ENCODE results near the gene CD93.

CD93 gene

GRCh38 chr20:23039885-23040508, 46.1 kb downstream of the CD93 start:
- Mint-ChIP-seq H3K27ac (no peak overlapping the region), H3K36me3 (no peaks in the 10 kb centered on the region), H3K4me3 (no peak overlapping the region), H3K4me1 (no peaks in the 10 kb centered on the region), H3K9me3 (no peaks in the 10 kb centered on the region), H3K27me3 (peaks cover 19% of the 10 kb centered on the region)
- CTCF ChIA-PET, result no interaction called here
- no peak for DNase-seq

GRCh38 chr20:23039136-23039875, 46.8 kb downstream of the CD93 start:
- H3K4me1 Mint-ChIP-seq, result no peaks in the 10 kb centered on the region
- DNase-seq, result no peak
- H3K4me3 Mint-ChIP-seq, result no peak overlapping the region
- CTCF ChIA-PET, result no interaction called here
- H3K36me3 Mint-ChIP-seq, result no peaks in the 10 kb centered on the region
- no peak overlapping the region for H3K27ac Mint-ChIP-seq
- H3K27me3 Mint-ChIP-seq, result peaks cover 21% of the 10 kb centered on the region
- no peaks in the 10 kb centered on the region for H3K9me3 Mint-ChIP-seq

- CTCF ChIA-PET, result no interaction called here
- no peaks in the 10 kb centered on the region for H3K4me1 Mint-ChIP-seq
- H3K4me3 Mint-ChIP-seq, result no peak overlapping the region
- no peaks in the 10 kb centered on the region for H3K36me3 Mint-ChIP-seq
- H3K27me3 Mint-ChIP-seq, result peaks cover 32% of the 10 kb centered on the region
- no peak for DNase-seq
- H3K27ac Mint-ChIP-seq, result no peak overlapping the region
- H3K9me3 Mint-ChIP-seq, result no peaks in the 10 kb centered on the region
These were observed 49.1 kb downstream of the CD93 start for GRCh38 chr20:23037017-23037481.

GRCh38 chr20:23036371-23036770, 49.8 kb downstream of the CD93 start:
- Mint-ChIP-seq H3K4me1 (no peaks in the 10 kb centered on the region), H3K36me3 (no peaks in the 10 kb centered on the region), H3K9me3 (no peaks in the 10 kb centered on the region), H3K27me3 (peaks cover 29% of the 10 kb centered on the region), H3K4me3 (no peak overlapping the region), H3K27ac (no peak overlapping the region)
- DNase-seq, result no peak
- CTCF ChIA-PET, result no interaction called here

- H3K27ac Mint-ChIP-seq, result no peak overlapping the region
- H3K4me3 Mint-ChIP-seq, result no peak overlapping the region
- H3K9me3 Mint-ChIP-seq, result no peaks in the 10 kb centered on the region
- H3K27me3 Mint-ChIP-seq, result peaks cover 28% of the 10 kb centered on the region
- H3K36me3 Mint-ChIP-seq, result no peaks in the 10 kb centered on the region
- DNase-seq, result no peak
- CTCF ChIA-PET, result no interaction called here
- no peaks in the 10 kb centered on the region for H3K4me1 Mint-ChIP-seq
These were observed 50.4 kb downstream of the CD93 start for GRCh38 chr20:23035731-23036130.

GRCh38 chr20:23034721-23035671, 51.1 kb downstream of the CD93 start, which contains the start of gene SSTR4:
Gene SSTR4 (plus strand): TSS chr20:23035312. CDS start chr20:23035484, 172 bp downstream.
- Mint-ChIP-seq H3K4me3 (no peak within 1 kb of the TSS), H3K9me3 (no peaks in the 10 kb centered on the region), H3K27ac (no peak within 1 kb of the TSS), H3K36me3 (no peaks in the 10 kb centered on the region), H3K27me3 (peaks cover 28% of the 10 kb centered on the region), H3K4me1 (no peaks in the 10 kb centered on the region)
- CTCF ChIA-PET, result no interaction called here
- no peak for DNase-seq

- no peaks in the 10 kb centered on the region for H3K4me1 Mint-ChIP-seq
- H3K27me3 Mint-ChIP-seq, result peaks cover 28% of the 10 kb centered on the region
- H3K4me3 Mint-ChIP-seq, result no peak overlapping the region
- CTCF ChIA-PET, result no interaction called here
- H3K27ac Mint-ChIP-seq, result no peak overlapping the region
- DNase-seq, result no peak
- no peaks in the 10 kb centered on the region for H3K9me3 Mint-ChIP-seq
- no peaks in the 10 kb centered on the region for H3K36me3 Mint-ChIP-seq
These were observed 52.2 kb downstream of the CD93 start for GRCh38 chr20:23033918-23034317.

- Mint-ChIP-seq H3K4me3 (no peak overlapping the region), H3K9me3 (no peaks in the 10 kb centered on the region), H3K36me3 (no peaks in the 10 kb centered on the region), H3K27me3 (peaks cover 28% of the 10 kb centered on the region), H3K27ac (no peak overlapping the region), H3K4me1 (no peaks in the 10 kb centered on the region)
- no peak for DNase-seq
- CTCF ChIA-PET, result no interaction called here
These were observed 53.4 kb downstream of the CD93 start for GRCh38 chr20:23032750-23033078.

GRCh38 chr20:23032056-23032749, 53.9 kb downstream of the CD93 start:
- Mint-ChIP-seq H3K36me3 (no peaks in the 10 kb centered on the region), H3K27me3 (peaks cover 28% of the 10 kb centered on the region), H3K4me1 (no peaks in the 10 kb centered on the region), H3K9me3 (no peaks in the 10 kb centered on the region), H3K4me3 (no peak overlapping the region), H3K27ac (no peak overlapping the region)
- CTCF ChIA-PET, result no interaction called here
- DNase-seq, result no peak

- CTCF ChIA-PET, result no interaction called here
- DNase-seq, result no peak
- no peaks in the 10 kb centered on the region for H3K9me3 Mint-ChIP-seq
- H3K27me3 Mint-ChIP-seq, result peaks cover 28% of the 10 kb centered on the region
- no peak overlapping the region for H3K27ac Mint-ChIP-seq
- no peaks in the 10 kb centered on the region for H3K36me3 Mint-ChIP-seq
- H3K4me3 Mint-ChIP-seq, result no peak overlapping the region
- no peaks in the 10 kb centered on the region for H3K4me1 Mint-ChIP-seq
These were observed 54.8 kb downstream of the CD93 start for GRCh38 chr20:23031346-23031745.
